Measurements from ENCODE around the gene MRPL10. TPM values are rescaled to one million over a fixed set of nuclear protein-coding genes. Genes with fewer than 3 reads are reported as not detected.
A peak's percentile ranks its signal among the peaks of the same experiment; 100 is the strongest.

MRPL10 gene
- total RNA-seq, 6 experiments from 2014 or later, result 14.4 to 26.1 (median 16.3) TPM

DNA sequence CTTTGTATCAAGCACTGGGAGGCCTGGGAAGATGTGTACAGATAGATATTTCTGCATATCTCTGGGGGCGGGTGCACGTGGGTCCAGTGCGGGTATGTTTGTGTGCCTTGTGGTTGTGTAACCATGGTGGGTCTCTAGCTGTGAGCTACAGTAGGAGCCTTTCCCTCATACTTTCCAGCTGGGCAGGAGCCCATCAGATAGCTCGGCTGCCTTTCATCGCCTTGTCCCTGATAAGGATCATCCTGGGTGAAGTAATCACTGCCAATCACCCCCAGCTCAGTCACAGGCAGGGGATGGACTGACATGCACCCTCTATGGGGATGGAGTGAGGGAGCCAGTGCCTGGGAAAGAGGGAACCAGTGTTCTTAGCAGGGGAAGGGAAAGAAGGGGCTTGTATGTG is 12.9 kb upstream of the MRPL10 start:
- Histone ChIP-seq H3K4me1 (peaks cover 0 to 31% (median 11%) of the 10 kb centered on the region in 4 donors), H3K9me3 (no peaks in the 10 kb centered on the region), H3K27ac (no peak overlapping the region), H3K27me3 (peaks cover 0 to 14% of the 10 kb centered on the region in 2 donors), H3K36me3 (no peaks in the 10 kb centered on the region), H3K4me3 (no peak overlapping the region)
- ATAC-seq (no peak), DNase-seq (no peak)
- no peak for TF ChIP-seq CTCF (IDR thresholded peaks at IDR 0.05)
- no peak for TF ChIP-seq POLR2A (IDR thresholded peaks at IDR 0.05)
- intact Hi-C loops (cut with DNase I), result loop anchor here (10.0 kb wide), 1 partner anchor 171 kb away; no protein-coding TSS in a partner anchor
- 13% methylated on average over 5 of the region's 5 CpGs for WGBS (ENCODE audit: insufficient coverage, low coverage, low lambda C conversion rate, missing lambda C conversion rate)

DNA sequence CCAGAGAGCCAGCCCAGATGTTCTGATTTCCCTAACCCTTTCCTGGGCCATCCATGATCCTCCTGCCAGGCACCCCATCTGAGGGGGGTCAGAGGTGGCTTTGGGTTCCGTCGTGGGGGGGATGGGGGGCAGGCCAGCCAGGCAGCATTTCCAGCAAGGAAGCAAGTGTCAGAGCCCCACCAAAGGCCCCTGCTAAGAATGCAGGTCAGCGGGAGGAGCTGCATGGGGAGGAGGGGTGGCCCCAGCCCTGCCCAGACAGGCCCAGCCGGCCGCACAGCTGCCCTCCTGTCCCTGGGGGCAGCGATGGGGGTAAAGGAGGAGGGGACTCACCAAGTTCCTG is 12.0 kb upstream of the MRPL10 start:
- H3K4me1 ChIP-seq, result peaks cover 0 to 31% (median 11%) of the 10 kb centered on the region in 4 donors
- intact Hi-C loops (cut with DNase I), result loop anchor here (10.0 kb wide), 1 partner anchor 171 kb away; no protein-coding TSS in a partner anchor
- peaks cover 0 to 14% of the 10 kb centered on the region in 2 donors for H3K27me3 ChIP-seq
- DNase-seq, result no peak
- no peak overlapping the region for H3K4me3 ChIP-seq
- no peak for ATAC-seq
- no peaks in the 10 kb centered on the region for H3K9me3 ChIP-seq
- H3K27ac ChIP-seq, result no peak overlapping the region
- TF ChIP-seq CTCF (IDR thresholded peaks at IDR 0.05) (no peak), POLR2A (IDR thresholded peaks at IDR 0.05) (no peak)
- H3K36me3 ChIP-seq, result no peaks in the 10 kb centered on the region
- WGBS (ENCODE audit: insufficient coverage, low coverage, low lambda C conversion rate, missing lambda C conversion rate), result 13% methylated on average over 2 of the region's 6 CpGs

GRCh38 chr17:47841488-47842291 is 10.3 kb upstream of the MRPL10 start:
- Histone ChIP-seq H3K9me3 (no peaks in the 10 kb centered on the region), H3K4me3 (peak overlapping the region; percentile 86 to 94 (median 92)), H3K4me1 (peaks cover 0 to 31% (median 11%) of the 10 kb centered on the region in 4 donors), H3K27me3 (peaks cover 0 to 4% of the 10 kb centered on the region in 2 donors), H3K36me3 (peaks cover 0 to 7% (median 0%) of the 10 kb centered on the region in 4 donors), H3K27ac (peak overlapping the region; percentile 52 to 92 (median 75))
- peak in 3 of 4 donors; percentile 8 to 28 (median 12) for ATAC-seq
- WGBS (ENCODE audit: insufficient coverage, low coverage, low lambda C conversion rate, missing lambda C conversion rate), result 45% methylated on average over 16 of the region's 16 CpGs
- intact Hi-C loops (cut with DNase I), result loop anchor here (10.0 kb wide), 1 partner anchor 173 kb away; no protein-coding TSS in a partner anchor
- TF ChIP-seq CTCF (IDR thresholded peaks at IDR 0.05) (peak in 1 of 4 donors; percentile 1), POLR2A (IDR thresholded peaks at IDR 0.05) (no peak)
- no peak for DNase-seq

GRCh38 chr17:47840742-47841487 is 9.6 kb upstream of the MRPL10 start, which contains the start of gene SCRN2:
TSS of gene SCRN2 (minus strand) at chr17:47841273. CDS start at chr17:47840843, 430 bp downstream.
- Histone ChIP-seq H3K4me1 (peaks cover 0 to 31% (median 11%) of the 10 kb centered on the region in 4 donors), H3K27me3 (no peaks in the 10 kb centered on the region), H3K4me3 (peak within 1 kb of the TSS; percentile 86 to 94 (median 92)), H3K36me3 (peaks cover 0 to 9% (median 0%) of the 10 kb centered on the region in 4 donors), H3K9me3 (no peaks in the 10 kb centered on the region), H3K27ac (peak within 1 kb of the TSS; percentile 52 to 92 (median 75))
- WGBS (ENCODE audit: insufficient coverage, low coverage, low lambda C conversion rate, missing lambda C conversion rate), result 0% methylated on average over 23 of the region's 55 CpGs
- TF ChIP-seq CTCF (IDR thresholded peaks at IDR 0.05) (peak; percentile 92 to 97 (median 94)), POLR2A (IDR thresholded peaks at IDR 0.05) (no peak)
- ATAC-seq, result peak; percentile 93 to 97 (median 95)
- DNase-seq, result peak; percentile 91 to 94 (median 93)
- intact Hi-C loops (cut with DNase I), result loop anchor here (10.0 kb wide), 1 partner anchor 174 kb away; no protein-coding TSS in a partner anchor

All from right lobe of liver (tissue), 6 donors.